ENCODE results near the gene SLC17A3.

DNA sequence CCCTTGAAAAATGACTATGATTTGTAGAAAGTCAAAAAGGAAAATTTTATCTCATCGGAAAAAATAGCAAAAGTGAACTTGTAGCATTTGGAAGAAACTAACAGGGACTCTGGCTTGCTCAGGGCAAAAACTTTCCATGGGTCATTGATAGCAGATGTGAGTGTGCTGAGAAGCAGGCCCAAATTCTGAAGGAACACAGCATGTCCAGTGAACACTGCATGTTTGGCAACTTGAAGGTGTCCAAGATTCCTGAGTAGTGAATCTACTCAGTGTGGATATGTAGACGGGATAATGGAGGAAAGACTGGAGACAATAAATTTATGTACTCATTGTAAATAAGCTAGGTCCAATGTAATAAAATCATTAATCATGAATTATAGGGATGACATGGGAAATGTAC, 48.3 kb upstream of the SLC17A3 start:
- TF ChIP-seq EZH2 (IDR thresholded peaks at IDR 0.05; ENCODE audit: low read depth, unreplicated experiment): no peak
- TF ChIP-seq, protein P1, sequence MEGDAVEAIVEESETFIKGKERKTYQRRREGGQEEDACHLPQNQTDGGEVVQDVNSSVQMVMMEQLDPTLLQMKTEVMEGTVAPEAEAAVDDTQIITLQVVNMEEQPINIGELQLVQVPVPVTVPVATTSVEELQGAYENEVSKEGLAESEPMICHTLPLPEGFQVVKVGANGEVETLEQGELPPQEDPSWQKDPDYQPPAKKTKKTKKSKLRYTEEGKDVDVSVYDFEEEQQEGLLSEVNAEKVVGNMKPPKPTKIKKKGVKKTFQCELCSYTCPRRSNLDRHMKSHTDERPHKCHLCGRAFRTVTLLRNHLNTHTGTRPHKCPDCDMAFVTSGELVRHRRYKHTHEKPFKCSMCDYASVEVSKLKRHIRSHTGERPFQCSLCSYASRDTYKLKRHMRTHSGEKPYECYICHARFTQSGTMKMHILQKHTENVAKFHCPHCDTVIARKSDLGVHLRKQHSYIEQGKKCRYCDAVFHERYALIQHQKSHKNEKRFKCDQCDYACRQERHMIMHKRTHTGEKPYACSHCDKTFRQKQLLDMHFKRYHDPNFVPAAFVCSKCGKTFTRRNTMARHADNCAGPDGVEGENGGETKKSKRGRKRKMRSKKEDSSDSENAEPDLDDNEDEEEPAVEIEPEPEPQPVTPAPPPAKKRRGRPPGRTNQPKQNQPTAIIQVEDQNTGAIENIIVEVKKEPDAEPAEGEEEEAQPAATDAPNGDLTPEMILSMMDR (conservative IDR thresholded peaks at IDR 0.05; ENCODE audit: low read depth in 2 of 2): no peak
- TF ChIP-seq, protein P2, sequence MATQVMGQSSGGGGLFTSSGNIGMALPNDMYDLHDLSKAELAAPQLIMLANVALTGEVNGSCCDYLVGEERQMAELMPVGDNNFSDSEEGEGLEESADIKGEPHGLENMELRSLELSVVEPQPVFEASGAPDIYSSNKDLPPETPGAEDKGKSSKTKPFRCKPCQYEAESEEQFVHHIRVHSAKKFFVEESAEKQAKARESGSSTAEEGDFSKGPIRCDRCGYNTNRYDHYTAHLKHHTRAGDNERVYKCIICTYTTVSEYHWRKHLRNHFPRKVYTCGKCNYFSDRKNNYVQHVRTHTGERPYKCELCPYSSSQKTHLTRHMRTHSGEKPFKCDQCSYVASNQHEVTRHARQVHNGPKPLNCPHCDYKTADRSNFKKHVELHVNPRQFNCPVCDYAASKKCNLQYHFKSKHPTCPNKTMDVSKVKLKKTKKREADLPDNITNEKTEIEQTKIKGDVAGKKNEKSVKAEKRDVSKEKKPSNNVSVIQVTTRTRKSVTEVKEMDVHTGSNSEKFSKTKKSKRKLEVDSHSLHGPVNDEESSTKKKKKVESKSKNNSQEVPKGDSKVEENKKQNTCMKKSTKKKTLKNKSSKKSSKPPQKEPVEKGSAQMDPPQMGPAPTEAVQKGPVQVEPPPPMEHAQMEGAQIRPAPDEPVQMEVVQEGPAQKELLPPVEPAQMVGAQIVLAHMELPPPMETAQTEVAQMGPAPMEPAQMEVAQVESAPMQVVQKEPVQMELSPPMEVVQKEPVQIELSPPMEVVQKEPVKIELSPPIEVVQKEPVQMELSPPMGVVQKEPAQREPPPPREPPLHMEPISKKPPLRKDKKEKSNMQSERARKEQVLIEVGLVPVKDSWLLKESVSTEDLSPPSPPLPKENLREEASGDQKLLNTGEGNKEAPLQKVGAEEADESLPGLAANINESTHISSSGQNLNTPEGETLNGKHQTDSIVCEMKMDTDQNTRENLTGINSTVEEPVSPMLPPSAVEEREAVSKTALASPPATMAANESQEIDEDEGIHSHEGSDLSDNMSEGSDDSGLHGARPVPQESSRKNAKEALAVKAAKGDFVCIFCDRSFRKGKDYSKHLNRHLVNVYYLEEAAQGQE (IDR thresholded peaks at IDR 0.05; ENCODE audit: unreplicated experiment): no peak
- no peak for TF ChIP-seq EZH2phosphoT487 (IDR thresholded peaks at IDR 0.05; ENCODE audit: unreplicated experiment)
- no peak for TF ChIP-seq JUNB (IDR thresholded peaks at IDR 0.05; ENCODE audit: unreplicated experiment)
- TF ChIP-seq, protein P3, sequence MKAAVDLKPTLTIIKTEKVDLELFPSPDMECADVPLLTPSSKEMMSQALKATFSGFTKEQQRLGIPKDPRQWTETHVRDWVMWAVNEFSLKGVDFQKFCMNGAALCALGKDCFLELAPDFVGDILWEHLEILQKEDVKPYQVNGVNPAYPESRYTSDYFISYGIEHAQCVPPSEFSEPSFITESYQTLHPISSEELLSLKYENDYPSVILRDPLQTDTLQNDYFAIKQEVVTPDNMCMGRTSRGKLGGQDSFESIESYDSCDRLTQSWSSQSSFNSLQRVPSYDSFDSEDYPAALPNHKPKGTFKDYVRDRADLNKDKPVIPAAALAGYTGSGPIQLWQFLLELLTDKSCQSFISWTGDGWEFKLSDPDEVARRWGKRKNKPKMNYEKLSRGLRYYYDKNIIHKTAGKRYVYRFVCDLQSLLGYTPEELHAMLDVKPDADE (IDR thresholded peaks at IDR 0.05): no peak
- TF ChIP-seq CREB1 (CRISPR knock-in tag; IDR thresholded peaks at IDR 0.05; ENCODE audit: low read depth): no peak
- no peak for TF ChIP-seq POLR2AphosphoS5 (IDR thresholded peaks at IDR 0.05; ENCODE audit: low read depth)
- TF ChIP-seq, protein P4, sequence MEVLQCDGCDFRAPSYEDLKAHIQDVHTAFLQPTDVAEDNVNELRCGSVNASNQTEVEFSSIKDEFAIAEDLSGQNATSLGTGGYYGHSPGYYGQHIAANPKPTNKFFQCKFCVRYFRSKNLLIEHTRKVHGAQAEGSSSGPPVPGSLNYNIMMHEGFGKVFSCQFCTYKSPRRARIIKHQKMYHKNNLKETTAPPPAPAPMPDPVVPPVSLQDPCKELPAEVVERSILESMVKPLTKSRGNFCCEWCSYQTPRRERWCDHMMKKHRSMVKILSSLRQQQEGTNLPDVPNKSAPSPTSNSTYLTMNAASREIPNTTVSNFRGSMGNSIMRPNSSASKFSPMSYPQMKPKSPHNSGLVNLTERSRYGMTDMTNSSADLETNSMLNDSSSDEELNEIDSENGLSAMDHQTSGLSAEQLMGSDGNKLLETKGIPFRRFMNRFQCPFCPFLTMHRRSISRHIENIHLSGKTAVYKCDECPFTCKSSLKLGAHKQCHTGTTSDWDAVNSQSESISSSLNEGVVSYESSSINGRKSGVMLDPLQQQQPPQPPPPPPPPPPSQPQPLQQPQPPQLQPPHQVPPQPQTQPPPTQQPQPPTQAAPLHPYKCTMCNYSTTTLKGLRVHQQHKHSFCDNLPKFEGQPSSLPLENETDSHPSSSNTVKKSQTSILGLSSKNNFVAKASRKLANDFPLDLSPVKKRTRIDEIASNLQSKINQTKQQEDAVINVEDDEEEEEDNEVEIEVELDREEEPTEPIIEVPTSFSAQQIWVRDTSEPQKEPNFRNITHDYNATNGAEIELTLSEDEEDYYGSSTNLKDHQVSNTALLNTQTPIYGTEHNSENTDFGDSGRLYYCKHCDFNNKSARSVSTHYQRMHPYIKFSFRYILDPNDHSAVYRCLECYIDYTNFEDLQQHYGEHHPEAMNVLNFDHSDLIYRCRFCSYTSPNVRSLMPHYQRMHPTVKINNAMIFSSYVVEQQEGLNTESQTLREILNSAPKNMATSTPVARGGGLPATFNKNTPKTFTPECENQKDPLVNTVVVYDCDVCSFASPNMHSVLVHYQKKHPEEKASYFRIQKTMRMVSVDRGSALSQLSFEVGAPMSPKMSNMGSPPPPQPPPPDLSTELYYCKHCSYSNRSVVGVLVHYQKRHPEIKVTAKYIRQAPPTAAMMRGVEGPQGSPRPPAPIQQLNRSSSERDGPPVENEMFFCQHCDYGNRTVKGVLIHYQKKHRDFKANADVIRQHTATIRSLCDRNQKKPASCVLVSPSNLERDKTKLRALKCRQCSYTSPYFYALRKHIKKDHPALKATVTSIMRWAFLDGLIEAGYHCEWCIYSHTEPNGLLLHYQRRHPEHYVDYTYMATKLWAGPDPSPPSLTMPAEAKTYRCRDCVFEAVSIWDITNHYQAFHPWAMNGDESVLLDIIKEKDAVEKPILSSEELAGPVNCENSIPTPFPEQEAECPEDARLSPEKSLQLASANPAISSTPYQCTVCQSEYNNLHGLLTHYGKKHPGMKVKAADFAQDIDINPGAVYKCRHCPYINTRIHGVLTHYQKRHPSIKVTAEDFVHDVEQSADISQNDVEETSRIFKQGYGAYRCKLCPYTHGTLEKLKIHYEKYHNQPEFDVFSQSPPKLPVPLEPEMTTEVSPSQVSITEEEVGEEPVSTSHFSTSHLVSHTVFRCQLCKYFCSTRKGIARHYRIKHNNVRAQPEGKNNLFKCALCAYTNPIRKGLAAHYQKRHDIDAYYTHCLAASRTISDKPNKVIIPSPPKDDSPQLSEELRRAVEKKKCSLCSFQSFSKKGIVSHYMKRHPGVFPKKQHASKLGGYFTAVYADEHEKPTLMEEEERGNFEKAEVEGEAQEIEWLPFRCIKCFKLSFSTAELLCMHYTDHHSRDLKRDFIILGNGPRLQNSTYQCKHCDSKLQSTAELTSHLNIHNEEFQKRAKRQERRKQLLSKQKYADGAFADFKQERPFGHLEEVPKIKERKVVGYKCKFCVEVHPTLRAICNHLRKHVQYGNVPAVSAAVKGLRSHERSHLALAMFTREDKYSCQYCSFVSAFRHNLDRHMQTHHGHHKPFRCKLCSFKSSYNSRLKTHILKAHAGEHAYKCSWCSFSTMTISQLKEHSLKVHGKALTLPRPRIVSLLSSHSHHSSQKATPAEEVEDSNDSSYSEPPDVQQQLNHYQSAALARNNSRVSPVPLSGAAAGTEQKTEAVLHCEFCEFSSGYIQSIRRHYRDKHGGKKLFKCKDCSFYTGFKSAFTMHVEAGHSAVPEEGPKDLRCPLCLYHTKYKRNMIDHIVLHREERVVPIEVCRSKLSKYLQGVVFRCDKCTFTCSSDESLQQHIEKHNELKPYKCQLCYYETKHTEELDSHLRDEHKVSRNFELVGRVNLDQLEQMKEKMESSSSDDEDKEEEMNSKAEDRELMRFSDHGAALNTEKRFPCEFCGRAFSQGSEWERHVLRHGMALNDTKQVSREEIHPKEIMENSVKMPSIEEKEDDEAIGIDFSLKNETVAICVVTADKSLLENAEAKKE (CRISPR knock-in tag; IDR thresholded peaks at IDR 0.05): no peak
